Right hindlimb (tissue), 1 donor: ENCODE data around the gene PRR16.

Experiments
- DNase-seq: peaks from one replicate; pipeline ENCODE4 v3.0.0-alpha.2; 2018

Gene PRR16

DNA sequence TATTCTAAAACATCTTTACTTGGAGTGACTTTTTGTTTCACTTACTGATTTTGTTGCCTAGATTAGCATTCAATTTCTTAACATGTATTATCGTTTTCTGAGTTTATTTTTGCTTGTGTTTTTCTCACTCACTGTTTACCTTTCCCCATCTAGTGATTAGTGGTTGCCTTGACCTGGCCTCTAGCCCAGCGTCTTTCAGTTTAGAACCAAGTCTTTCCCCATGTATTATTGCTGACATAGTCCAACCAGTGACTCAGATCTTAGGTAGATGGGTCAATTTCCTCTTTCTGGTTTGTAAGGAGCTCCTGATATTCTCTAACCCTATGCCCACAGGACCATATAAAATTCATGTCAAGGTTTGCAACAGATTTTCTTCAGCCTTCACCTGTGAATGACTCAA lies 135.5 kb downstream of the PRR16 start:
- no peak for DNase-seq

DNA sequence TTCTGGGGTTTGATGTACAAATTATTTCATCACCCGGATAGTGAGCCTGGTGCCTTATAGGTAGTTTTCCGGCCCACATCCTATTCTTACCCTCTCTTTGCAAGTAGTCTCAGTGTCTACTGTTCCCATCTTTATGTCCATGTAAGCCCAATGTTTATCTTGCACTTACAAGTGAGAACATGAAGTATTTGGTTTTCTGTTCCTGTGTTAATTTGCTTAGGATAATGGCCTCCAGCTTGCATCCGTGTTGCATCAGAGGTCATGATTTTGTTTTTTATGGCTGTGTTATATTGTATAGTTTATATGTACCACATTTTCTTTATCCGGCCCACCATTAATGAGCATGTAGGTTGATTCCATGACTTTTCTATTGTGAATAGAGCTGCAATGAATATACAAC lies 136.5 kb downstream of the PRR16 start:
- DNase-seq, result no peak

DNA sequence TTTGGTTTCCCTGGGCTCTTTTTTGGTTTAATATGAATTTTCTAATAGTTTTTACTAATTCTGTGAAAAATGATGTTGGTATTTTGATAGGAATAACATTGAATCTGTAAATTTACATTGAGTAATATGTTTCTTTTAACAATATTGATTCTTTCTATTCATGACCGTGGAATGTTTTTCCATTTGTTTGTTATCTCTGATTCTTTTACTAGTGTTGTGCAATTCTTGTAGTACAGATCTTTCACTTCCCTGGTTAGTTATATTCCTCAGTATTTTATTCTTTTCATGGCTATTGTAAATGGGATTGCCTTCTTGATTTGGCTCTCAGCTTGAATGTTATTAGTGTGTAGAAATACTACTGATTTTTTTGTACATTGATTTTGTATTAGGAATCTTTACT lies 137.9 kb downstream of the PRR16 start:
- no peak for DNase-seq

DNA sequence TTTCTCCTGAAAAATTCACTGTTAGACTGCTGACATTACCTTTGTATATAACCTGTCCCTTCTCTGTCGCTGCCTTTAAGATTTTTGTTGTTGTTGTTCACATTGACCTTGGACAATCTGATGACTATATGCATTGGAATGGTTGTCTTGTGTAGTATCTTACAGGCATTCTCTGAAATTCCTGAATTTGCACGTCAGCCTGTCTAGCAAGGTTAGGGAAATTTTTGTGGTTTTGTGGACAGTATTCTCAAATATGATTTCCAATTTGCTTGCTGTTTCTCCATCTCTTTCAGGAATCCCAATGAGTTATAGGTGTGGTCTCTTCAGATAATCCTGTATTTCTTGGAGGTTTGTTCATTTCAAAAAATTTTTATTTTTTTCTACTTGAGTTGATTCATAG lies 140.8 kb downstream of the PRR16 start:
- no peak for DNase-seq

DNA sequence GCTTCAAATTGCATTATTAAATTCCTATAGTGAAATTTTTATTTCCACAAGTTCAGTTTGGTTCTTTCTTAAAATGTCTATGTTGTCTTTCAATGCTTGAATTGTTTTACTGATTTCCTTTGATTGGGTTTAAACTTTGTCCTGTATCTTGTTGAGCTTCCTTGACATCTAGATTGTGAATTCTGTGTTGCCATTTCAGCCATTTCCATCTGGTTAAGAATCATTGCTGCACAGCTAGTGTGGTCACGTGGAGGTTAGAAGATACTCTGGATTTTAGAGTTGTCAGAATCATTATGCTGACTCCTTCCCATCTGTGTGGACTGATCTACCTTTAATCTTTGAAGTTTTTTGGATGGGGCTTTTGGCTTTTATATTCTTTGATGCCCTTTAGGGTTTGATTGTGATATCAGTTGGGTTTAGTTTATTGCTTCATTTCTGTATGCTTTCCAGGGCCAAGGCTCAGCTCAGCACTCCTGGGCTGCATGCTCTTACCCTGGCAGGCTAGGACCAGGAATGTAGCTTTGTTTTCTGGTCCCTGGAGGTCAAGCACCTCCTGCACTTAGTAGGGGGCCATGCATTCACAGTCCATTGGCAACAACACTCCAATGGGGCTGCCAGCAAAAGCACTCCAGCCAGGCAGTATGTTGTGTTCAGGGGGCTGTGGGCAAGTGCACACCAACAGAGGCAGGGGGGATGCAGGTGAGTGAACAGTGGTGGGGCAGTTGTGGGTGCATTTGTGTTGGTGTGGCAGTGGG lies 141.4 kb downstream of the PRR16 start:
- no peak for DNase-seq

DNA sequence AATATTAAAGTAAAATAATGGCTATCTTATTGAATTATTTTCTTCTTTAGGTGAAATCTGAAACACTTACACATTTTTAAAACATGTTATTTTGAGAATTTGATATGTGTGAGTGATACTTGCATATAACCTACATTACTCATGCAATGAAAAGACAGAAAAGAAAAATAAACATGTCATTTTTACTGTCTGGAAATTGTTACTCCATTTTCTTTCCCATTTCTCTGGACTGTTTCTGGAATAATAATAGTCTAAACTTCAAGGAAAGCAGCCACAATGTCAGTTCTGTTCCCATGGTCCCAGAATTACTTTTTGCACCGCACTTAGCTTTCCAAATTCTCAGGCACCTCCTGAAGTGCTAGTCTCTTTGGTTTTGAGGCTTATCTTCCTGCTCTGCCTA lies 145.5 kb downstream of the PRR16 start:
- no peak for DNase-seq

DNA sequence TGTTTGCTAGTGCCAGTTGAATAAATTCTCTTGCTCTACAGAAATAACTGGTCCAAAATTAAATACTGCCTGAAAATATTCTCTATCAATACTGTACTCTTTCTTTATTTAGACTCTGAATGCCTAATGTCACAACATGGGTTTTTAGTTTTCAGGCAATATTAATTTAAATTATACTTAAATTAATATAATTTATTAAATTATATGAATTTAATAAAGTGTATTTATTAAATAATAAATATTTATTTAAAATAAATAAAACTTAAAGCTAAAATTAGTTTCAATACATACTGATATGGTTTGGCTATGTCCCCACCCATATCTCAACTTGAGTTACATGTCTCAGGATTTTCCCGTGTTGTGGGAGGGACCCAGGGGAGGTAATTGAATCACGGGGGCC lies 146.0 kb downstream of the PRR16 start:
- DNase-seq, result no peak

DNA sequence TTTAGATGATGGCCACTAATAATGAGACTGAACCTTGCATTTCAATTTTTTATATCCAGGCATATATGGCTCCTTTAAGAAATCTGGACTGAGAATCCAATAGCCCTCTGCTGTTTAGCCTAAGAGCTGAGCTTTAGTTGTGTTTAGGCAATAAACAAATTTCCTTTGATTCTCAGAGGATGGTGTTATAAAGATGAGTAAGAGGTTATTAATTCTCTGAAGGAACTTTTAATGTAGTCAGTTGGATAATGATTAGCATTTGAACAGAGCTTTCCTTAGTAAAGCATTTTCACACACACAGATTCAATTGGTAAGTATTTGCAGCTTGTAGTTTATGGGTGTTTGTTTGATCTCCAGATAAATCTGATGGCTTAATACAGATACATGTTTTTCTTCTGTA lies 149.6 kb downstream of the PRR16 start:
- no peak for DNase-seq

DNA sequence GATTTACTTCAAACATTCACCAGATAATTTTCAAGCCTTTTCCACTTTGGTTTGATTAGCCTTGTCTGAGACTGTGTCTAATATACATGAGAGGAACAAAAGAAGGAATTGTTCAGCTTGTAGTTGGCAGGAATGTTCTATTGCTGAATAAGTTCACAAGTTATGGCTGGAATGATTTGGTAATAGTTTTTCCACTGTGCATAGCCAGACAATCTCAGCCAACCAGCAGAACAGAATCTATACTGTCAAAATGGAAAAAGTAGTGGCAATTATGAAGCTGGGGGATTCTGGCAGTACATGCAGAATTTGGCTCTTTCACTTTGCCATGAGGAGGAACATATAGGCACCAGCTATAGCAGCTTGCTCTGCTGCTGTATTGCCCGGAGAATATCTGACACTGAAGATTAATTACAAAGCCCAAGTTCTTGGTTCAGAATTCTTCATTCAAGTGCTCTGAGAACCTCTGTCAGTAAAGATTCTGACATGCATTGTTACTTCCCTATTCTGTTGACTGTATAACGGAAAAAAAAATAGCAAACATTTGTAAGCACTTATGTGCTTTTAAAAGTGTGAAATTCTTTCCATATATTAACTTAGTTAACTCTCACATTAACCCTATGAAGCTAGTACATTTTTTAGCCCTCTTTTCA lies 150.6 kb downstream of the PRR16 start:
- peak; percentile 60 for DNase-seq

DNA sequence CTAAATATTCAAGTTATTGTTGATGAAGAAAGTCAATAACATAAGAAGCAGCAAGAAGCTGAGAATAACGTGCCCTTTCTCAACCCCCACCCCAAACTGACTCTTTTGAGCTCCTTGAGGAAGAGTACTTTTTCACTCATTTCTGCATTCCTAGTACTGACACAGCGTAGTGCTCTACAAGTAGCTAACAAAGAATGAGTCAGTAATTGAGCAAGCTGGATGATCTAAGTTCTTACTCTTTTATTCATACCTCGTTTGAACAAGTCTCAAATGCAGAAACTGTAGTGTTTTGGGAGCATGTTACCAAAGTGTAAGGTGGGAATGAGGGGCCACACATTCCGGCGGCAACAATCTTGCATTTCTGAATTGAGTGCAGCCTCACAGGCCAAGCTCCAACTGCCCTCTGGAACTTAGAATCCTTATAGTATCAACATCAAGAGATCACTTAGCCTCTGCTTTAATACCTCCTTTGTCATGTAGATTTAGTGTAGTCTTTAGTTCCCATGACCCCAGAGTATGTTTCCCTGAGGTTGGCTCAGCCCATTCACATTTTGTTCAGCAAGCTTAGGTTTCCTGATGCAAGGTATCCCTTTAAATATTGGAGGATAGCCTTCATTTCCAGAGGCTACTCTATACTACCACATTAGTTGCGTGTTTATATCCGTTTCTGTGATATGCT lies 152.0 kb downstream of the PRR16 start:
- DNase-seq, result no peak

DNA sequence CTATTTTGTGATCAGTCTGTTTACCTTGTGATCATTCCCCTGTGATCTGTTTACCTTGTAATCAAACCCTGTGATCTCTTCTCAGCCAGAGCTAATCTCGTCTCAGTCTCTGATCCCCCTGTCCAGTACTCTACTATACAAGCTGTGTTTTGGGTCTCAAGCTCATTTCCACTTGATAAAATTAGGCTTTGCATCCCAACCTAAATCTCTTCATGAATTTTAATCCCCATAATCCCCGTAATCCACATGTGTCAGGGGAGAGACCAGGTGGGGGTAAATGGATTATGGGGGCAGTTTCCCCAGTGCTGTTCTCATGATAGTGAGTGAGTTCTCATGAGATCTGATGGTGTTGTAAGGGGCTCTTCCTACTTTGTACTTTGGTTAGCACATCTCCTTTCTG lies 157.2 kb downstream of the PRR16 start:
- DNase-seq, result no peak

DNA sequence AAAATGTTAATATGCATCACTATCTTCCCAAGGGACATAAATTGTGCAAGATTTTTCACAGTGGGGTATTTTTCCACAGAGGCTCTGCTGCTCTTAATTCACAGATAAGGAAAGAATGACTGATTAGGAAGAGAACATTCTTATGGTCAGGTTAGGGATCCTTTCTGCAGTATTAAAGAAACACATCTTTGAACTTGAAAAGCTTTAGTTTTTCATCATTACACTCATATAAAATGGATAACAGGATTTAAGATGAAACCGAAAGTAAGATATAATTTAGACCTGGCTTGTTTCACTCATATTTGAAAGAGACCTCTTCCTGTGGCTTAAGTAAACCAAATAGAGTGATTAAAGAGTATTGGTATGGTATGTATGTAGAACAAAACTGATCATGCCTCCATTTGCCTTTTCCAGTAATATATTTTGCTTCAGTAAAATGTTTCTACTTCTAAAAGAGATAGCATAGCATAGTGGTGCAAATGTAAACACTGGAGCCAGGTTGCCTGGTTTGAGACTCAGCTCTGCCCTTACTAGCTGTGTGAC lies 160.0 kb downstream of the PRR16 start:
- no peak for DNase-seq

DNA sequence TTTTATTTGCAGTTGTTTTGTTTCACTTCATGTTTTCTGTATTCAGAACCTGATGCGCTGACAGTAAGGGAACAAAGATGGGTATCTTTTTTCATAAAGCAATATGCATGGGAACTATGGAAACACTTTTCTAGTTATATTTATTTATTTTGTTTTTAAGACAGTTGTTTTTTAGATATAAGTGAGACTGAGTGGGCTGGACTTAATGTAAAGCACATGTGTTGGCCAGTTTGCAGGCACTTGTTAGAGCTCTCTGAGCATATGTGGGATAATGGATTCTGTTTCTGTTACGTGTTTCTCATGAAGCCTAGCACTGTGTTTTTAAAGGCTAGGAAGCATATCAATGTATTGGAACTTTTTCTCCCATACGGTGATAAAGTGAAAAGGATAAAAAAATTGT lies 164.1 kb downstream of the PRR16 start:
- DNase-seq, result peak; percentile 43

DNA sequence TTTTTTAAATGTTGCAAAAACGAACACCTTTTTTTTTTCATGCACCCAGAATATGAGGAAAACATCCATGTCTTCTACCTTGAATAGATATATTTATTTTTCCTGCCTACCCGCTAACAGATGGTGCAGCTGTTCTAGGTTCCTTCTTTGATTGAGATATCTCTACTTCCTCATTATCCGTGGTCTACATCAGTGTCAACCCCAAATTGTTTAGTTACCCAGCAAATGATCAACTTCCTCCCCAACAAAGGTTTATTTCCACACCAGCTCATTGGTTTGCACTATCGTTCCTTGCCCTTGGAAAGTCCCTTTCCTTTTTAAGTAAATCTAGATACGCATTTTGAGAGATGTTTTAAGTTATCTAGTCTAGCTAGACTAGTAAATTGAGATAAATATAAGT lies 166.4 kb downstream of the PRR16 start:
- no peak for DNase-seq

DNA sequence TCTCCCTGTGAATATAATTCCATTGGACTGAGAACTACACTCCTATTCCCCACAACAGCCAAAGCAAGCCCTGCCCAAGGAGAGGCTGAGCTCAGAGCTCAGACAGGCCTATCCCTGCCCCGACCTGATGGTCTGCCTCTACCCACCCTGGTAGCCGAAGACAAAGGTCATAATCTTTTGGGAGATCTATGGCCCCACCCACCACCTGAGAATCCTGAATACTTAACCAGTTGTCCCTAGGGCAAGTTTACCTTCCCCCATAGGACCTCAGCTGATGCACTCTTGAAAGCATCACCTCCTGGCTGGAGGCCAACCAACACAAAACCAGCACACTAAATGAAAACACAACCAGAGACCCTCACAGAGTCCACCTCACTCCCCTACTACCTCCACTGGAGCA lies 167.5 kb downstream of the PRR16 start:
- no peak for DNase-seq

DNA sequence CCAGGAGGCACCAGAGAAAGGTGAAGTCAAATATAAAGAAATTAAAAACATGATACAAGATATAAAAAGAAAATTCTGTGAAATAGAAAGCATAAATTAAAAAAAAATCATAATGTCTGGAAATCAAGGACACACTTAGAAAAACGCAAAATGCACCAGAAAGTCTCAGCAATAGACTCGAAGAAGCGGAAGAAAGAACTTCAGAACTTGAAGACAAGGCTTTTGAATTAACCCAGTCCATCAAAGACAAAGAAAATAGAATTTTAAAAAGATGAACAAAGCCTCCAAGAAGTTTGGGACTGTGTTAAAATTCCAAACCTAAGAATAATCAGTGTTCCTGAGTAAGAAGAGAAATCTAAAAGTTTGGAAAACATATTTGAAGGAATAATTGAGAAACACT lies 168.3 kb downstream of the PRR16 start:
- DNase-seq, result no peak

DNA sequence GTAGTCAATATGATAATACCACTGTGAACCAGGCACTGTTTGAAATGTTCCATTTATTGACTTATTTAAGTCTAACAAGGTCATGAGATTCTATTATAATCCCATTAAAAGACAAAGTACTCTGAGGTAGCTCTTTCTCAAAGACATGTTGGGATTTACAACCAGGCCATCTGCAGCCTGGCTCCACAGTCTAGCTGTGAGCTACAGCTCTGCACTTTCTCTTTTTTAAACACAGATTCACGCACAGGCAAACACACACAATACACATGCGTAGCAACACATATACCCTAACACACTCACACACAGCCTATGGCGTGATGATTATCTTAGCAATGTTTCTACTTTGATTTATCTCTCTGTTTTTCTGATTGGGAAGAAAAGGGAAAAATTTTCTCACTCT lies 174.3 kb downstream of the PRR16 start:
- no peak for DNase-seq

DNA sequence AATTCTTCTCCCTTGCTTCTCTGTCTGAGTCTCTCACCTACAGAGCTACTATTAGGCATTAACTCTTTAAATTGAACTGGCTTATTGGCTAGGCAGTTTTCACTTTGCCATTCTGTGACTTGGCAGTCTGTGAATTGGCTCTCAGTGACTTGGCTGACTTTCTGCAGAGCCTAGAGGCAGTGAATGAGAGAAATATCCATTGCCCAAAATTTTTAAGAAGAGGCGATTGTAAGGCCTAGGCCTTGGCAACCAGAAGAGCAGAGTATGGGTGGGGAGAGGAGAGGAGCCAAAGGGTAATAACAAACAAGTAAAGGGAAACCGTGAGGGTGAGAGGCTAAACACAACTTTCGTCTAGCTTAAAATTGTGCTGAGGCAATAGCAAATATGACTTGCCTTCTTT lies 176.7 kb downstream of the PRR16 start:
- no peak for DNase-seq

DNA sequence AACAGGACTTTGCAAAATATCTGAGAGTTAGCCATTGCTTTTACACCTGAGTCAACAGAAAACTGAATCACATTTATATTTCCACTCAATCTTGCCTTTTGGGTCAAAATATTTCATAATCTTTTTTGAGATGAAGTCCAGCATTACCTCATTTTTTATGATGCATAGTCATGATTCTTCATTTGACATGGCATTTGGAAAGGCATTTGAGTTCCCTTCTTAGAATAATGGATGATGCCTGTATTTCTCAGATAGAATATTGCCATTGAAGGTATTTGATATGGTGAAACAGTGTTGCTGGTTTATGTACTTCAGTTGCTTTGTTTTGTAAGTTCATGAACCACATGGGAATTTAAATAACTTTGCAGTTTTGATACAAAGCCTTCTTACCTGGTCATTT lies 180.4 kb downstream of the PRR16 start:
- no peak for DNase-seq

DNA sequence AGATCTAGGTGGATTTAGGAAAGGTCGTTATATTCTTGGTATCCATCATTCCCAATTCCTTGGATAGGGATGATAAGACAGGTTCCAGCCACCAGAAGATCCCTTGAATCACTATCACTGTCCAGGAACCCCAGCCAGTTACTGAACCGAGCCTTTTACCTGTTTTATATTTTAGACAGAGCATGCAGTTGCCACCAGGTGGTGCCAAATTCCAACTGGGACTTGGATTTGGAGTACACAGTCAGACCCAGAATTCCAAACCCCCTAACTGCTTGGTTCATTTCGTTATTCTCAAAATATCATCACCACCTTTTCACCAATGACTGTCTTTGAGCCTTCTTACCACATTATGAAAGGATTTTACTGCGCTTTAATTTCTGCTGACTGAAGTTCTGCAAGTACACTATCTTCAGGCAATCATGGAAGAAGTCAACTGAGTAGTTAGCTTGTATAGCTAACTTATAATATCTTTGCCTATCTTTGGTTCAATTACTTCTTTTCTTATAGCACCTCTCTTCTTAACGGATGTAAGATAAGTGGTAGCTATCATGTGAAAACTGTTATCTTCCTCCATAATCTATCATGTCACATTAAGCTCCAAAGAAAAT lies 191.8 kb downstream of the PRR16 start:
- no peak for DNase-seq

DNA sequence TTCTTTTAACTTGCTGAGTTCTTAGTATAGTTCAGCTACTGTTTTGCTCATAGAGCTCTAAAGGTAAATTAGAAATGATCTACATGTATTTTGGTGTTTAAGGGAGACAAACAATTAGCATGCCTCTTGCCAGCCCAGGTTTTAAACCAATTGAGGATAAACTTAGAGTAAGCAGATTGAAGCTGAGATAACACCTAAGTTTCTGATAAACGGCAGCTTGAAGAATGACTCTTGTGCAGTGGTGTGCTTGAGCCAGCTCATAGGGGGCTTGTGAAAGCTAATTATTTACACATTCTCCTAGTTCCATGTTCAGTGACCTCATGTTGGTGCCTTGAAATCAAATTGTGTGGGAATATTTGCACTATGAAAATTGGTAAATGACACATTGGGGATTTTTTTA lies 193.0 kb downstream of the PRR16 start:
- DNase-seq, result no peak

DNA sequence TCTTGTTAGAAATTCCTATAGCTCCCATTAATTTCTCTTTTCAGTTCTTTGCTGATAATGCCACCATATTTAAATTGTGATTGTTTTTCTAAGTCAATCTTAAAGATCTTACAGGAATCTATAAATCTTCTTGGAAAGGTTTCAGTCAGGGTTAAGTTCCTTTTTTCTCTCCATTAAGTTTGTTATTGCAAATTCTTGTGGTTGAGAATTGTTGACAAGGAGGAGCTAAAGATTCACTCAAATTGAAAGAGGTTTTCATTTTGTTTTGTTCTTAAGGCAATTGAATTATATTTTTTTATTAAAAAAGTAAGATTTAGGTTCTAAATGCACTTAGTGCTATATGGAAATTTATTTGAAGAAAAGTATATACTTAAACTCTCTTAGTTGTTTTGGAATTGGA lies 213.4 kb downstream of the PRR16 start:
- DNase-seq, result no peak

DNA sequence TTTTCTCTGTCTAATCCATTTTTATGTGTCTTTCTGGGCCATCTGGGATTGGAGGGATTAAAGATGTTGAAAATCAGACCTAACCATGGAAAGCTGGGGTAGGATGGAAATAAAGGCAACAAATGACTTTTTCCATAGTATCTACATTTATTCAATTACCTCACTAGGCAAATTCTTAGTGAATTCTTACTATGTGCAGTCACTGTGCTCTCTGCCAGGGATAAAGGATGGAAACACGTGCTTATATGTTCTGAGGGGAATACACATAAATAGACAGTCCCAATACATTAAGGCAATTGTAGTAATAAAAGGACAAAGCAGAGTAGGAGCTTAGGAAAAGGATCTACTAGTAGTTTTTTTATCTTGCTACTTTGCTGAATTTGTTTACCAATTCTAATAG lies 214.2 kb downstream of the PRR16 start:
- no peak for DNase-seq

DNA sequence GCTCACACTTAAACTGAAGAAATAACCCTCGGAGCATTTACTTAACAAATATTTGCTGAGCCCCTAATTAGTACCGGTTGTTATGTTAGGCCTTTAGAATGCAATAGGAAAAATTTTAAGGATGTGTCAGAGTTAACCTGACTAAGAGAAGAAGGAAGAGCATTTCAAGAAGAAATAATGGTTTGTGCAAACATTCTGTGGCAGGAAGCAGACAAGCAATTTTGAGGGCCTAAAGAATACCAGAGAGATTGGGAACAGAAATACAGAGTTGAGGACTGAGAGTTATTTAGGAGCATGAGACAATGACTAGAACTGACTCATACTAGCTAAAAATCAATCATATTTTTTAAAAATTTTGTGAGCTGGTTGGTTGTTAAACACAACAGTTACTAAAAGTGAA lies 218.8 kb downstream of the PRR16 start:
- no peak for DNase-seq
